Measurements from ENCODE around the gene COLGALT1.

- TF ChIP-seq CTCF (IDR thresholded peaks at IDR 0.05; ENCODE audit: low read depth, low read length, poor library complexity, severe bottlenecking) (no peak), EZH2phosphoT487 (IDR thresholded peaks at IDR 0.05; ENCODE audit: borderline replicate concordance, low read length) (no peak)
Measured at GRCh38 chr19:17512574-17512939, 42.9 kb upstream of the COLGALT1 start.
